Heart left ventricle (tissue), 16 donors: ENCODE results near the gene BSND. TPM values are rescaled to one million over a fixed set of nuclear protein-coding genes. Genes with fewer than 3 reads are reported as not detected.

Experiments used
- ATAC-seq, 4 donors: fragments of 200-7000 bp; cut with Tn5 transposase; one replicate each; pipeline ENCODE4 v1.9.1; 2020 to 2022; ENCODE audit warnings: moderate library complexity in 4 of 4, mild to moderate bottlenecking in 3 of 4, moderate number of reproducible peaks in 1 of 4
- DNase-seq, 5 donors: peaks; one replicate each; pipeline ENCODE4 v3.0.0-alpha.2; 2020
- H3K27ac ChIP-seq, 12 donors: fragments of 200-600 bp; sonication (generic) in 4 of 12; one replicate each; pipeline versions ENCODE4 v1.5.0 to v1.8.0; 2016 to 2022; ENCODE audit warnings: mild to moderate bottlenecking in 2 of 12
- H3K27me3 ChIP-seq, 9 donors: fragments of 200-600 bp; sonication (generic) in 2 of 9; one replicate each; pipeline versions ENCODE4 v1.5.1 to v1.8.0; 2016 to 2022; ENCODE audit warnings: mild to moderate bottlenecking in 3 of 9
- H3K36me3 ChIP-seq, 9 donors: fragments of 200-600 bp; sonication (generic) in 2 of 9; one replicate each; pipeline versions ENCODE4 v1.5.0 to v1.8.0; 2018 to 2022; ENCODE audit warnings: mild to moderate bottlenecking in 2 of 9
- H3K4me1 ChIP-seq, 12 donors: fragments of 200-600 bp; sonication (generic) in 4 of 12; one replicate each; pipeline versions ENCODE4 v1.5.0 to v1.8.0; 2016 to 2022; ENCODE audit warnings: mild to moderate bottlenecking in 3 of 12
- H3K4me3 ChIP-seq, 12 donors: fragments of 200-600 bp; sonication (generic) in 4 of 12; one replicate each; pipeline versions ENCODE4 v1.5.0 to v1.8.0; 2017 to 2022; ENCODE audit warnings: mild to moderate bottlenecking in 9 of 12, moderate library complexity in 4 of 12
- H3K9me3 ChIP-seq, 12 donors: fragments of 200-600 bp; sonication (generic) in 4 of 12; one replicate each; pipeline versions ENCODE4 v1.5.0 to v1.8.0; 2016 to 2022; ENCODE audit warnings: mild to moderate bottlenecking in 1 of 12
- POLR2A ChIP-seq, 2 donors: fragments of 450-650 bp; IDR thresholded peaks; one replicate each; pipeline ENCODE4 v1.6.1; 2017; ENCODE audit warnings: antibody characterized with exemption in 2 of 2, mild to moderate bottlenecking in 2 of 2, moderate library complexity in 2 of 2
- WGBS, 4 donors: extraction: QIAGEN DNeasy Blood & Tissue Kit in 2 of 4; methylation state at CpG; one replicate each; pipeline versions ENCODE4 v1.1.5 to v1.1.7; 2013 to 2018; 5-methylcytosine and 5-hydroxymethylcytosine counted together
- intact Hi-C, 10 donors: fragments of 100-400 bp; cut with DNase I; formaldehyde crosslinking; loops; one replicate each; pipeline versions ENCODE4 v1.11.1 to v1.14.2; 2022
- polyA plus RNA-seq, 2 donors: library from polyadenylated mRNA; stranded (reverse); fragments of 200-250 nt; gene quantifications; one replicate each; pipeline ENCODE4 v1.2.3, GENCODE V29; 2013
- total RNA-seq, 9 donors: library from RNA; depleted of rRNA in 2 of 9; stranded (reverse); fragments of >200 nt in 2 of 9; fragmentation: NEBNext Ultra II Directional in 3 of 9; extraction: Animal tissue kit (Norgen Biotek cat#: 25700) in 3 of 9; gene quantifications; one replicate each; pipeline versions ENCODE4 v1.1.0 to v1.2.4, GENCODE V29; 2016 to 2023
- TF ChIP-seq, protein P1 (sequence below), 12 donors: fragments of 200-600 bp; sonication (generic) in 4 of 12; IDR thresholded peaks; one replicate each; pipeline versions ENCODE4 v1.5.0 to v1.8.0; 2018 to 2022; ENCODE audit warnings: antibody characterized with exemption in 12 of 12, mild to moderate bottlenecking in 5 of 12
- donor health status: ischemic (EF 13 %, LVEDD 7.1; RV severe dilation, severe dysfunction).
- donor health status: healthy with polysubstance abuse.
- donor health status: DM: no; HTN: yes; CAD: no.
- donor health status: DM: no; HTN: no; CAD: no.
- donor health status: ischemic (EF 25% LVEDD 6.9; RV normal size, moderate dysfunction).
- donor health status: ischemic (EF 25% LVEDD 5.7; RV mildly dilated, moderate dysfunction).
- donor health status: healthy.
- donor health status: DM: yes; HTN: yes; CAD: no.
- donor health status: ischemic (EF 35%, LVEDD 5.7; RV mildly dilated, moderate dysfunction).
- donor health status: nonischemic (EF 11% LVEDD 7.7; RV severe dilation, severe dysfunction).
- donor health status: DM: yes; HTN: yes; CAD: no.
- donor health status: PGD.
- donor health status: ischemic (EF 29% LVEDD 5.4; RV normal size, mild dysfunction).
- donor health status: nonischemic (EF 23%, LVEDD 6.1; RV moderate dilation, normal function).

The BSND gene
- total and polyA plus RNA-seq, 11 donors: not detected

GRCh38 chr1:54988975-54989374 lies 9.8 kb upstream of the BSND start:
- WGBS, 4 donors: 94 to 97% (median 95%) methylated on average over 4 of the region's 4 CpGs
- no peak for TF ChIP-seq POLR2A (IDR thresholded peaks at IDR 0.05)
- TF ChIP-seq, protein P1, sequence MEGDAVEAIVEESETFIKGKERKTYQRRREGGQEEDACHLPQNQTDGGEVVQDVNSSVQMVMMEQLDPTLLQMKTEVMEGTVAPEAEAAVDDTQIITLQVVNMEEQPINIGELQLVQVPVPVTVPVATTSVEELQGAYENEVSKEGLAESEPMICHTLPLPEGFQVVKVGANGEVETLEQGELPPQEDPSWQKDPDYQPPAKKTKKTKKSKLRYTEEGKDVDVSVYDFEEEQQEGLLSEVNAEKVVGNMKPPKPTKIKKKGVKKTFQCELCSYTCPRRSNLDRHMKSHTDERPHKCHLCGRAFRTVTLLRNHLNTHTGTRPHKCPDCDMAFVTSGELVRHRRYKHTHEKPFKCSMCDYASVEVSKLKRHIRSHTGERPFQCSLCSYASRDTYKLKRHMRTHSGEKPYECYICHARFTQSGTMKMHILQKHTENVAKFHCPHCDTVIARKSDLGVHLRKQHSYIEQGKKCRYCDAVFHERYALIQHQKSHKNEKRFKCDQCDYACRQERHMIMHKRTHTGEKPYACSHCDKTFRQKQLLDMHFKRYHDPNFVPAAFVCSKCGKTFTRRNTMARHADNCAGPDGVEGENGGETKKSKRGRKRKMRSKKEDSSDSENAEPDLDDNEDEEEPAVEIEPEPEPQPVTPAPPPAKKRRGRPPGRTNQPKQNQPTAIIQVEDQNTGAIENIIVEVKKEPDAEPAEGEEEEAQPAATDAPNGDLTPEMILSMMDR (IDR thresholded peaks at IDR 0.05): no peak
- DNase-seq (no peak), ATAC-seq (no peak)
- Histone ChIP-seq H3K9me3 (no peaks in the 10 kb centered on the region), H3K27ac (no peak overlapping the region), H3K27me3 (peaks cover 0 to 6% (median 0%) of the 10 kb centered on the region in 9 donors), H3K36me3 (no peaks in the 10 kb centered on the region), H3K4me3 (no peak overlapping the region), H3K4me1 (peaks cover 0 to 6% (median 0%) of the 10 kb centered on the region in 12 donors)
- intact Hi-C loops: no loop called here

GRCh38 chr1:54989473-54989872 lies 9.3 kb upstream of the BSND start:
- no peaks in the 10 kb centered on the region for H3K9me3 ChIP-seq
- ATAC-seq (no peak), DNase-seq (no peak)
- H3K27me3 ChIP-seq: peaks cover 0 to 6% (median 0%) of the 10 kb centered on the region in 9 donors
- H3K27ac ChIP-seq: no peak overlapping the region
- no peak for TF ChIP-seq POLR2A (IDR thresholded peaks at IDR 0.05)
- TF ChIP-seq, protein P1 (IDR thresholded peaks at IDR 0.05): no peak
- H3K4me3 ChIP-seq: no peak overlapping the region
- intact Hi-C loops: no loop called here
- WGBS, 4 donors: 82 to 87% (median 86%) methylated on average over 4 to 8 of the region's 8 CpGs
- peaks cover 0 to 6% (median 0%) of the 10 kb centered on the region in 12 donors for H3K4me1 ChIP-seq
- H3K36me3 ChIP-seq: no peaks in the 10 kb centered on the region

GRCh38 chr1:54989968-54990810 lies 8.5 kb upstream of the BSND start:
- peak; percentile 25 to 79 (median 66) for ATAC-seq
- WGBS, 4 donors: 64 to 78% (median 72%) methylated on average over 12 to 13 of the region's 13 CpGs

DNA sequence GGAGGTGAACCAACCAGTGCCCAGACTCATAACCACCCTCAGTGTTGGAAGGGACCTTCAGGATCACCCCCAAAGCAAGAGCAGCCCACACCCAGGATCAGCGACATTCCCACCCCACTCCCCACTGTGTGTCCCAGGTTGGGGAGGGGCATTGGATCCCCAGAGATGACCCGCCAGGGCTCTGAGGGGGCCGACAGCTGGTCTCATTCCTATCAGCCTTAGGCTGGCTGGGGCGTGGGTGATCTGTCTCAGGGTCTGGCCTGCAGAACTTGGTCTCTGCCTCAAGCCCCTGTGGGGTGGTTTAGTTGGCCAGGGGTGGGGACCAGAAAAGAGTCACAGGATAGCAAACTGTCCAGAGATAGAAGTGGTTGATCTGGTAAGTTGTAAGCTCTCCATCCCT lies 7.8 kb upstream of the BSND start:
- Histone ChIP-seq H3K36me3 (no peaks in the 10 kb centered on the region), H3K4me3 (no peak overlapping the region), H3K9me3 (no peaks in the 10 kb centered on the region), H3K27ac (no peak overlapping the region), H3K27me3 (peaks cover 0 to 11% (median 5%) of the 10 kb centered on the region in 9 donors), H3K4me1 (peaks cover 0 to 6% (median 0%) of the 10 kb centered on the region in 12 donors)
- intact Hi-C loops: no loop called here
- TF ChIP-seq POLR2A (IDR thresholded peaks at IDR 0.05): no peak
- TF ChIP-seq, protein P1 (IDR thresholded peaks at IDR 0.05): no peak
- DNase-seq: no peak
- 67 to 80% (median 74%) methylated on average over 3 to 4 of the region's 4 CpGs for WGBS, 4 donors
- no peak for ATAC-seq

More at GRCh38 chr1:54989968-54990810, 8.5 kb upstream of the BSND start:
- peak in 3 of 5 donors; percentile 26 to 48 (median 45) for DNase-seq
- Histone ChIP-seq H3K27ac (no peak overlapping the region), H3K27me3 (peaks cover 0 to 6% (median 0%) of the 10 kb centered on the region in 9 donors), H3K4me3 (no peak overlapping the region), H3K9me3 (no peaks in the 10 kb centered on the region), H3K36me3 (no peaks in the 10 kb centered on the region), H3K4me1 (peaks cover 0 to 6% (median 0%) of the 10 kb centered on the region in 12 donors)
- TF ChIP-seq, protein P1 (IDR thresholded peaks at IDR 0.05): no peak
- TF ChIP-seq POLR2A (IDR thresholded peaks at IDR 0.05): no peak
- intact Hi-C loops: no loop called here
